Hindlimb muscle (tissue), 1 donor: ENCODE measurements around the gene FDX2. TPM values are rescaled to one million over a fixed set of nuclear protein-coding genes. Genes with fewer than 3 reads are reported as not detected.
"Not testable (repeated sequence)": the region's sequence is repeated elsewhere in the genome, so short reads cannot be mapped to it uniquely, and the experiment has no call there.

ENCODE experiments used
- DNase-seq: peaks from one replicate; pipeline ENCODE4 v3.0.0-alpha.2; 2013
- polyA plus RNA-seq: library from polyadenylated mRNA; unstranded; fragments of 120-200 nt; gene quantifications from one replicate; pipeline ENCODE4 v1.2.1, GENCODE V29; 2013; ENCODE audit not compliant: insufficient read length

The FDX2 gene
- polyA plus RNA-seq: 19.4 TPM

DNA sequence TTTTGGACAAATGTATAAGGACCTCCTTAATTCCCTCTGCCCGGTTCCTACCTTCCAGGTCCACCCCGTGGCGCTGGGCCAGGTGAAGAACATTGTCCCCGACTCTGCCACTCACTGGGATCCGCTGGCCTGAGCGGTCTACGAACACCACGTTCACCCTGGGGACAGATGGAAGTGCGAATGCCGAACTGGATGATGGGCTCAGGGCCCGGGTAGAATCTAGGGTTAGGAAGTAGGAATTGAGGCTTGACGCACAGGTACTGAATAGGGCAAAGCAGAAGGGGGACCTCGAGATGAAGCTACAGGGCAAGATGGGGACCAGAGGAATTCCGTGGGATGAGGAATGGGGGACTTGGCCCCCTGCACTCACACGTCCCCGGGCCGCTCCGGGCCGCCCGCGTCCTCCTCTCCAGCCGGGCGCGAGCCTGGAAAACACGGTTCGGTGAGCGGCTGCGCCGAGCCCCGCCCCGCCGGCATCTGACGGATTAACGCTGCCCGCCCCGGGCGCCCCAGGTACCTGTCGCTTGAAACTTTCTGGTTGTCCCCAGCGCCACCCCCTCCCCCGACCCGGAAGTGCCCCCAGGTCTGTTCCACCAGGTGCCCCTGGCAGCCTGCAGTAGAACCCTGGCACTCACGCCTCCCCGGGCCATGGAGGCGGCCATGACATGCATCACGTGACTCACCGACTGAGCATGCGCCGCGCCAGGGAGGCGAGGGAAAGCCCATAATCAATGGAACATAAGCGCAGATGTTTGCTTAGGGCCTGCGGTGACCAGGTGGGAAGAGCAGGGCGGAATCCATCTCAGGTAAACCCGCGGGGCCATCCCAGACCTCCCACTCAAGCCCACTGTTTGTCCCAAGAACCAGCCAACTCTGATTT is at the start of gene FDX2:
Gene FDX2 (minus strand): TSS at position 681 of the 880 bp plus-strand sequence. CDS start 19 bp downstream, at position 662.
- DNase-seq: peak; percentile 88

GRCh38 chr19:10365518-10365917 is 49.7 kb upstream of the FDX2 start:
- no peak for DNase-seq

DNA sequence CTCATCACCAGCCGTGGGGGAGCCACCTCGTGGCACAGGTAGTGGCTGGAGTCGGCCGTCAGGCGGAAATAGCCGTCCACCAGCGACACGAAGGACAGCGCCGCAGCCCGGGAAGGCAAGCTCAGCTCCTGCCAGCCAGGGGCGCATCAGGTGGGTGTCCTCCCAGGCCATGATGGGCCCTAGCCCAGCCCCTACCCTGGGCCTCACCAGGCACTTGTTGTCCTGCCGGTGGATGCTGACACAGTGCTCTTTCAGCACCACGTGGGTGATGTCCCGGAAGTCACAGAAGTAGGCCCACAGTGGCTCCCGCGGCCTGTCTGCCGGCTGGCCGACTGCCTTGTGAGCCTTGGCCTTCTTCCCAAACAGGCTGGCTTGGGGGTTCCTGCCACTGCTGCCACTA is 48.8 kb upstream of the FDX2 start:
- DNase-seq: no peak

- no peak for DNase-seq
Measured at GRCh38 chr19:10363789-10364281, 48.0 kb upstream of the FDX2 start.

DNA sequence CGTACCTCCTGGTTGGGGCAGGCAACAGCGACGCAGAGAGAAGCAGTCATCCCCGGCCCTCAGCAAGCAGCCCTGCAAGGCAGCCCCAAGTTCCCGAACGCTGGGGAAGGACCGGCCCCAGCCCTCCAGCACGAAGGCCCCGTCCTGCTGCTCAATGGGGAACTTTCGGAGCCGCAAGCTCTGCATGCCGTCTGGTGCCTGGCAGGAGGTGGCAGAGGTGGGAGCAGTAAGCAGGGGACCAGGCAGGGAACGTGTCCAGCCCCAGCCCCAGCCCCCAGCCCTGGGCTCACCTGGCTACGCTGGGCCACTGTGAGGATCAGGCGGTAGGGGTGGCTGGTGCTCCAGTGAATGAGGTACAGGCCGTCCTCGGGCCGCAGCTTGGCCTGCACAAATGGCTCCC is 46.4 kb upstream of the FDX2 start:
- DNase-seq: no peak

DNA sequence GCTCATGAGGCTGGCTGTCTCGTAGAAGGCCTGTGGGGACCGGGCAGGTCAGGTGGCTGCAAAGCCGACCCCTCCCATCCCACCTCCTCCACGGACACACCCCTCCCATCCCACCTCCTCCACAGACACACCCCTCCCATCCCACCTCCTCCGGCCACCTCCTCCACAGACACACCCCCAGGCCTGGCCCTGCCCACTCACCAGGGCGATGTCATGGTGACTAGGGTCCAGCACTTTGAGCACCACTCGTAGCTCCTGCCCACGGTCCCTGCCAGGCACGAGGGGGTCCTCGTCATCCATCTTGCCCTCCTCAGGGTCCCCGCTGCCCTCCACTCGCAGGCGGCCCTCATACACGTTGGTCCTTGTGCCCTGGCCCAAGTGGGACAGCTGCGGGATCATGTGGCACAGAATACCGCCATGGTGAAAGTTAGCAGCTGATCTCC is 45.8 kb upstream of the FDX2 start:
- DNase-seq: no peak

DNA sequence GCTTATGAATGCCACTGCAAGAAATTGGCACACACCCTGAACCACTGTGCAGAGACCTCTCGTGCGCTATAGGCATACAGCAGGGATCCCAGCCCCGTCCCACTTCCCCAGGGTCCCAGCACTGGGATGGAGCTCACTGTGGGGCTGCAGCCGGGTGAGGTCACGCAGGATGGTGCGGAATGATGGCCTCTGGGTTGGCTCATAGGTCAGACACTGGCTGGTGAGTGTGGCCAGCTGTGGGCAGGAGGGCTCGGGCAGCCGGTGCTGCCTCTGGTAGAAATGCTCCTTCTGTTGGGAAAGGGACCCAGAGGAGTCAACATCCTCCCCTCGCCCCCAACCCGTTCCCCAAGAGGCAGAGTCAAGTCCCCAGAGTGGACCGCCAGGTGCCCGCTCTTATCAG is 40.6 kb upstream of the FDX2 start:
- no peak for DNase-seq

GRCh38 chr19:10353793-10354391 is 38.1 kb upstream of the FDX2 start:
- DNase-seq: no peak

GRCh38 chr19:10352764-10353671 is 37.2 kb upstream of the FDX2 start:
- peak; percentile 64 for DNase-seq

GRCh38 chr19:10346509-10346908 is 30.7 kb upstream of the FDX2 start:
- DNase-seq: no peak

GRCh38 chr19:10344780-10345179 is 29.0 kb upstream of the FDX2 start:
- no peak for DNase-seq

DNA sequence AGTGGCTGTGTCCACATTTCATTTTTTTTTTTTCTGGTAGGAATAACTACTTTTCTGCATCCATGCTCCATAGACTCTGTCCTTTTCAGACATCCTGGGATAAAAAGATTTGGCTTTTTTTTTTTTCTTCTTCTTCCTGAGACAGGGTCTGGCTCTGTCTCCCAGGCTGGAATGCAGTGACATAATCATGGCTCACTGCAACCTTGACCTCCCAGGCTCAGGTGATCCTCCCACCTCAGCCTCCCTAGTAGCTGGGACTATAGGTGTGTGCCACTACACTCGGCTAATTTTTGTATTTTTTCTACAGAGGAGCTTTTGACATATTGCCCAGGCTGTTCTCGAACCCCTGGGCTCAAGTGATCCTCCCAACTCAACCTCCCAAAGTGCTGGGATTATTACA is 27.7 kb upstream of the FDX2 start:
- no peak for DNase-seq

- no peak for DNase-seq
Measured at GRCh38 chr19:10339977-10340376, 24.2 kb upstream of the FDX2 start.

DNA sequence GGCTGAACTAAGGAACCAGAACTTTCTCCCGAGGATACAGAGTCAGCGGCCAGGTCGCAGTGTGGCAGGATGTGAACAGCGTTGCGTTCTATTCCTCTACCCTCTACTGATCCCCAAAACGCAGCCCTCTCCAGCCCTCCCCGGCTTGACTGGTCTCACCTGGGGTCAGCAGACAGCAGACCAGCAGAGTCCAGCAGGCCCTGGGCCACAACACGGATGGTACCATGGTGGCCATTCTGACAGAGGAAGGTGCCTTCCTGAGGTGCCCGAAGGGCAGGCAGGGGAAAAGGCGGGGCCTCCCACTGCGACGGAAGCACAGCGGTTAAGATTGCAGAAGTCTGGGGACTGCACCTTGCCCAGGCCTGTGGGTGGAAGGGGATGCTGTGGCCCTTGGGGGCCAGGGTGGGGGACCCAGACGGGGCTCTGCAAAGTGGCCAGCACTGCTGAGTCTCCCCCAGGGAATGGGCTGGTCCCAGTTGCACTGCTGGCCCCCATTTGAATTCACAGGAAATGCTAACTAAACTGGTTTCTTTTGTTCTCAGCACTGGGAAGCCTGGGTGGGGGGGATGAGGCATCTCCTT is 23.7 kb upstream of the FDX2 start, which contains the start of gene ICAM3:
Gene ICAM3 (minus strand): TSS at position 245 of the 581 bp plus-strand sequence. CDS start 10 bp downstream, at position 235.
- no peak for DNase-seq

GRCh38 chr19:10338940-10339339 is 23.1 kb upstream of the FDX2 start:
- no peak for DNase-seq

- DNase-seq: not testable (repeated sequence)
Measured at GRCh38 chr19:10336725-10337124, 20.9 kb upstream of the FDX2 start.

GRCh38 chr19:10335352-10335985 is 19.7 kb upstream of the FDX2 start:
- DNase-seq: no peak

DNA sequence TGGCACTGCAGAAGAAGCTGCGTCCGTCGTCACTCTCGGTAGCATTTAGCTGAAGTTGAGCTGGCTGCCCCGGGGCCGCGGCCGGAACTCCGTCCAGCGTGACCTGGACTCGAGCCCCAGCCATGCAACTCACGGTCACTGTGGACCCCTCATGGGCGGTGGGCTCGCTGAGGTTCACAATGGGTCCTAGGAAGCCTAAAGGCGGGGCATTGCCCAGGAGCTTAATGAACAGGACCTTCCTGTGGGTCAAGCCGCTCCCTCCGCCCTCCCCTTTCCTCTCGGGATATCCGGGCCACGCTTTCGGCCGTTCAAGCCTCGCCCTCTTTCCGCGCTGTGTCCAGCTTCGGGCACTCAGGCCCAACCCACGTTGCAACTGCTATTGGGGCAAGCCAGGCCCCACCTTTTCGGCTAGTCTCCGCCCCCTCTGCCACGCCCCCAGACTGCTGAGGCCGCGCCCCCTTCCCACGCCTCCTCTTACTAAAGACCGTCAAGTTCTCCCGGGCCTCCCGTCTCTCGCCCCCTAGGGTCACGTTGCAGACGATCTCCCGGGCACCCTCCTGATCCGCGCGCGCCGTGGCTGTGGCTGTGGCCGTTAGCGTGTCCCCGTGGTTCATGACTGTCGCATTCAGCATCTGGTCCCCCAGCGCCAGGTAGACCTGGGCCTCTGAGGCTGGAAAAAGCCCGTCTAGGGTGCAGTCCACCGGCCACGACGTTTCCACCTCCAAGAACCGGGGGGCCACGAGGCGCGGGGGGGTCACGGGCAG is 19.0 kb upstream of the FDX2 start:
- DNase-seq: peak; percentile 87

- no peak for DNase-seq
Measured at GRCh38 chr19:10333758-10334587, 18.2 kb upstream of the FDX2 start.
